Activated T-cell treated with anti-CD3 and anti-CD28 coated beads for 4 hours (primary cell): ENCODE measurements around the gene NLE1.
"Not testable (repeated sequence)": the region's sequence is repeated elsewhere in the genome, so short reads cannot be mapped to it uniquely, and the experiment has no call there.

Experiments
- DNase-seq: peaks from one replicate; pipeline ENCODE4 v3.0.0-alpha.2; 2020

NLE1 gene

DNA sequence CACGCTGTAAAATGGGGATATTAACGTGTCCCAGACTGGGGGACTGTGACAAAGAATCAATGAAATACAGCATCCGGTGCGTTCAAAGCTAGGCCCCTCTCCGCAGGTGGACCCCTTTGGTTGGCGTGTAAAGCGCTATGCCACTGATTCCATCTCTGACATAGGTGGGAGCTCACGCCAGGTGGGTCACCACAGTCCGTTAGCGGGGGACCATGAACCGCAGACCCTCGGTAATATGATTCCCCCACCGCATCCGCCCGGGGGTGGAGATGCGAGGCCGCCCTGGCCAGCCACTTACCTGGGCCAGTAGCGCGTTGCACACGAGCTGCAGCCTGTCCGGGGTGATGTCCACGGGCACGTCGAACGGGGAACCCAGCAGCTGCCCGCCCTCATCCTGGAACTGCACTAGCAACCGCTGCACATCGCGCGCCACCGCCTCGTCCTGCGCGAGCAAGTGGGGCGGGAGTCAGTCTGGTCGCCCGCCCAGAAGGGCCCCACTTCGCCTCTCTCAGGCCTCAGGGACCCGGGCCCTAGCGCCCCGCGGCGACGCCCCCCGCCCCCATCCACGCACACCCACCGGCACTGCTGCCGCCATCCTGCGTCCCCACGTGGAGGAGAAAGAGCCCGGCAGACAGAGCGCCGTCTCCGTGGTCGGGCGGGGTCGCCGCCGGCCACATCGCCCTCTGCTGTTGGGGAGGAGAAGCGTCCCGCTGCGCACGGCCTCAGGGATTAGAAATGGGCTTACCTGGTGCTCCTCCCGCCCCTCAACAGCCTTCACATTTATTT is at the start of gene NLE1:
Gene NLE1 (minus strand): TSS at position 623 of the 786 bp plus-strand sequence. CDS start 28 bp downstream, at position 595.
- peak; percentile 85 for DNase-seq

DNA sequence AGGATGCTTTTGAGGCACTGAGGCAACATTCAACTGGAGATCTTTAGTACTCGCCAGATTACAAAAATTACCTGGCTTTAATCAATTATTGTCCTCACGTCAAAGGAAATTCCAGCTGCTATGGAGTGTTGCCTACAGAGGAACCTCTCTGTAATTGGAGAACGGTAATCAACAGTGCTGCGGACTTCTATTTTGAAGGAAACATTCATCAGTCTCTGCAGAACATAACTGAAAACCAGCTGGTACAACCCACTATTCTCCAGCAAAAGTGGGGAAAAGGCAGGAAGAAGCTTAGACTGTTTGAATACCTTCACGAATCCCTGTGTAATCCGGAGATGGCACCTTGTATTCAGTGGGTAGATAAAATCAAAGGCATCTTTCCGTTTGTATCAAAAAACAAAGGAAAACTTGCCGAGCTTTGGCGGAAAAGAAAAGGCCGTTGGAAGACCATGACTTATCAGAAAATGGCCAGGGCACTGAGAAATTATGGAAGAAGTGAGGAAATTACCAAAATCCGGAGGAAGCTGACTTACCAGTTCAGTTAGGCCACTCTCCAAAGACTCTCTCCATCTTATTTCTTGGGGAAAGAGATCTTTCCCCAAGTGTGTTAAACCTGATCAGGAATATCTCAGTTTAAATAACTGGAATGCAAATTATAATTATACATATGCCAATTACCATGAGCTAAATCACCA is 49.0 kb upstream of the NLE1 start:
- no peak for DNase-seq

DNA sequence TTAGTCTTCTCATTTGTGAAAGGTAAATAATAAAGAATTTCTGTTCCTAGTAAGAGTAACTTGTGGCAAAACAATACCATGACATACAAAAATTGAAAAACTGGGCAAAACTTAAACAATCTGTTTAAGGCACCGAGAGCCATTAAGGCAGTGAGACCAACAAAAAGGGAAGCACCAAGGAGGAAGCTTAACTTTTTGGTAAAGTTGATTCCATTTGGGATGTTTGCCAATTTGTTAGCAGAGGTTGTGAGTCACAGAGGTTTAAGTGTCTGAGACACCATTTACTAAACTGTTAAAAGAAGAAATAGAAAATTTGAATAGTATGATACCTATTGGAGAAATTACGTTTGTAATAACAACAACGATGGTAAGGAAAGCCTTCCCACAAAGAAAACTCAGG is 47.2 kb upstream of the NLE1 start:
- no peak for DNase-seq

DNA sequence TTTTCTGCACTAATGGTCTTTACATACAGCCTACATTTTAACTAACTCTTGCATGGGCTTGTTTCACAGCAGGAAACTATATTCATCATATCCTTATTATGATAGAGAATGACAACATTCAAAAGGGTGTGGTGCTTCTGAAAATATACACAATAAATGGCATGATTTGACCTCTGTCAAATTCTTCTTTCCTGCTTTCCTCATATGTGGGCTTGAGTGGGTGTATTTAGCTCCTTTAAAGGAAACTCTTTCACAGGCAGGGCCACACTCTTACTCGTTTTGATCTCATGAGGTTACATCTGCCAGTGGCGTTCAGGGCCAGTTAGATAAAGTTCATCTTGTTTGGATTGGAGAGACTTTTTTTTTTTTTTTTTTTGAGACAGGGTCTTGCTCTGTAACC is 46.0 kb upstream of the NLE1 start:
- DNase-seq: no peak

DNA sequence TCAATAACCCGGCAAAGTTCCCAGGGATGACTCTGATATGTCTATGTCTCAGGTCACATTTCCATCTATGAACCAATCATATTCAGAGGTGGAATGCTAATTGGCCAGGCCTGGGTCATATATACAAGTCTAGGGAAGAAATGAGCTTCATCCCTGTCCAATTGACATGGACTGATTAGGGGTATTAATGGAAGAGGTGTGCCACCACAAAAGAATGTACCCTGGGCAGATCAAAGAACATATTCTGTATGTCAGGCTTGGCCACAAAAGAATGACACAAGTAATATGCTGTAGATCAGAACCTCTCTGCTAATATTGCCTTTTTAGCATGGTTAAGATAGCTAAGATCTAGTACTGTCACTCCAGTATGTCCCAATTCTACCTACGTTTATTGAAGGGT is 45.4 kb upstream of the NLE1 start:
- DNase-seq: no peak

DNA sequence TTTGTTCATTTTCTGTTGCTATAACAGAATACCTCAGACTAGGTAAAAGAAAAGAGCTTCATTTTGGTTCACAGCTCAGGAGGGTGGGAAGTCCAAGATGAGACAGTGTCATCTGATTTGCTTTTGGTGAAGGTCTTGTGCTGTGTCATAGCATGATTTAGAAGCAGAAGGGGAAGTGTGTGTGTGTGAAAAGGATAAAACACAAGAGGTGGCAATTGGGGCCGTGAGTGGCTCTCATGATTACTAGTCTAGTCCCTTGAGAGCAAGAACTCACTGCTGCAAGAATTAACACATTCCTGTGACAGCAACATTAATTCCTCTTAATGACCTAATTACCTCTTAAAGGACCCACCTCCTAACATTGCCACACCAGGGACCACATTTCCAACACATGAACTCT is 43.7 kb upstream of the NLE1 start:
- no peak for DNase-seq

DNA sequence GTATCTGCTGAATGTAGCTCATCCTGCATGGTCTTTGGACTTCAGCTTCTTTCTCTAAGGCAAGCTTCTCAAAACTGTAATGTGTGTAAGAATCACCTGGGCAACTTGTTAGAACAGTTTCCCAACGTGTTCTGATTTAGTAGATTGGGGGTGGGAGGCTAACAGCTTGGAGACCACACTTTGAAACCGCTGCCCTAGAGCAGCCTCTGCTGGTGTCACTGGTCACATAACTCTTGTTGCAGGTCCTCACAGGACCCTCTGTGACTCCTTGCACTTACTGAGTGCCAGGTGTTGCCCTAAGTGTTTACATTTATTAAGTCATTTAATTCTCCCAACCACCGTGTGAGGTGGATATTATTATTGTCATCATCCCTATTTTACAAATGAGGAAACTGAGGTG is 42.2 kb upstream of the NLE1 start:
- no peak for DNase-seq

DNA sequence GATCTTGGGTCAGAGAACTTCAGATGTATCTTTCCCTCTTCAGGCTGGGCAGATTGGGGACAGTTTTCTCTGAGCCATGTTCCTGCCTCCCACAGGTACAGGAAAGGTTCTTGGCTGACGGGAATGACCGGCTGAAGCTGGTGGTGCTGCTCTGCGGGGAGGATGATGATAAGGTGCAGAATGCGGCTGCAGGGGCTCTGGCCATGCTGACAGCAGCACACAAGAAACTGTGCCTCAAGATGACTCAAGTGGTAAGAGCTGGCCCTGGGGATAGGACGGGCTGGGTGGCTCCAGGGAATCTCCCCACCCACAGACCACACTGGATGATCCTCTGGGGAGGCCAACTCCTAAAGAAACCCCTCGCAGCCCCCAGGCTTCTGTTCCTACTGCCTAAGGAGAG is 41.2 kb upstream of the NLE1 start:
- no peak for DNase-seq

DNA sequence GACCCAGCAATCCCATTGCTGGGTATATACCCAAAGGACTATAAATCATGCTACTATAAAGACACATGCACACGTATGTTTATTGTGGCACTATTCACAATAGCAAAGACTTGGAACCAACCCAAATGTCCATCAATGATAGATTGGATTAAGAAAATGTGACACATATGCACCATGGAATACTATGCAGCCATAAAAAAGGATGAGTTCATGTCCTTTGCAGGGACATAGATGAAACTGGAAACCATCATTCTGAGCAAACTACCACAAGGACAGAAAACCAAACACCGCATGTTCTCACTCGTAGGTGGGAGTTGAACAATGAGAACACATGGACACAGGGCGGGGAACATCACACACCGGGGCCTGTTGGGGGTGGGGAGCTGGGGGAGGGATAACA is 37.3 kb upstream of the NLE1 start:
- DNase-seq: not testable (repeated sequence)

DNA sequence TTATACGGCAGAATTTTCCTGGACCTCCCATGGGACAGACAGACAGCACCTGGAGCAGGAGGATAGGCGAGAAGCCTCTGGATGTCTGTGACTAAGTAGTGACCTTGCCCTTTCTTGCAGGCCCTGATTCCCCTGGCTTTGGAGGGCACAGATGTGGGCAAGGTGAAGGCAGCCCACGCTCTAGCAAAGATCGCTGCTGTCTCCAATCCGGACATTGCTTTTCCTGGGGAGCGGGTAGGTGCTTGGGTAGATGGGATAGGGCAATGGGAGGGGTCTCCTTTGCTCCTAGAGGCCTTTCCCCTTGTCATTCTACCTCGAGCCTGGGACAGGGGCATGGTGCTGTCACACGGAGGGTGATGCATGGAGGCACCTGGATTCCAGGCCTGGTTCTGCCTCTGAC is 34.8 kb upstream of the NLE1 start:
- DNase-seq: no peak

DNA sequence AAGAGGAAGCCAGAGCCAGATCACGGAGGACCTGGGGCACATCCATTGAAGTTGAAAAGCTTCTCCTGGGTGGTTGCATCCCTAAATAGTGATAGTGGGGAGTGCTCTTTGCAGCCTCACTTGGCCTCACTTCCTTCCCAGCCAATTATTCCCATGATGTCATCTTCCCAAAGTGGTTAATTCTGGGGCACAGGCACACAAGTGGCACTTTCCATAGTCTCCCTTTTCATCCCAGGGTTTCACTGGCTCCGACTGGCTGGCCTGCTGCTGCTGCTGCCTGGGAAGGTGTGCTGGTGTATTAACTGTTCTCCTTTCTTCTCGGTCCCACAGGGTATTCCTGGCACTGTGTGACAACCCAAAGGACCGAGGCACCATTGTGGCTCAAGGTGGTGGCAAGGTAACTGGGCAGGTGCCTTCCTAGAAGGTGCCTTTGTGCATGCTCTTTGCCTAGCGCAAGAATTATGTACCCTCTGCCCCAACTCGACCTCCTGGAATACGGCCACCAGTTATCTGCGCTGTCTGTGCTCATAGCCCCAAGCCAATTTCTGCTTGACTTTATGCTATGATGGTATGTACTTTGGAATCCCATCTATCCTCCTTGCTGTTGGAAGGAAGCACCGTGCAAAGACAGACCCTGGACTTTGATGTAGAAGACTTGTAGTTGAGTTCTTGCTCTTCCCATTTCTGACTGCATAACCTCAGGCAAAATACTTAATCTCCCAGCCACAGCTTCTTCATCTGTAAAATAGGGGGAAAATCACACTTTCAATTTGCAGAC is 33.7 kb upstream of the NLE1 start:
- DNase-seq: no peak

DNA sequence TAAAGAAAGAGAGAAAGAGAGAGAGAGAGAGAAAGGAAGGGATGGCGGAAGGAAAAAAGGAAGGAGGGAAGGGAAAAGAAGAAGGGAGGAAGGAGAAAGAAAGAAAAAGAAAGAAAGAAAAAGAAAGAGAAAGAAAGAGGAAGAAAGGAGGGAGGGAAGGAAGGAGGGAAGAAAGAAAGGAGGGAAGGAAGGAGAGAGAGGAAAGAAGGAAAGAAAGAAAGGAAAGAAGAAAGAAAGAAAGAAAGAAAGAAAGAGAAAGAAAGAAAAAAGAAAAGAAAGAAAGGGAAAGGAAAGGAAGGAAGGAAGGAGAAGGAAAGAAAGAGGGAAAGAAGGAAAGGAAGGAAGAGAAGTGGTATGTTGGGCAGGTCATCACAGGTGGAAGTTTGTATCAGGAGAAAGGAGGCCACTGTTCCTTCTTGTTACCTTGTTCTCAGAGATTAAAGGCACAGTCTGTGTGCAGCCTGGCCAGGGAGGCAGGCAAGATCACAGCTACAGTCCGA is 32.8 kb upstream of the NLE1 start:
- no peak for DNase-seq

DNA sequence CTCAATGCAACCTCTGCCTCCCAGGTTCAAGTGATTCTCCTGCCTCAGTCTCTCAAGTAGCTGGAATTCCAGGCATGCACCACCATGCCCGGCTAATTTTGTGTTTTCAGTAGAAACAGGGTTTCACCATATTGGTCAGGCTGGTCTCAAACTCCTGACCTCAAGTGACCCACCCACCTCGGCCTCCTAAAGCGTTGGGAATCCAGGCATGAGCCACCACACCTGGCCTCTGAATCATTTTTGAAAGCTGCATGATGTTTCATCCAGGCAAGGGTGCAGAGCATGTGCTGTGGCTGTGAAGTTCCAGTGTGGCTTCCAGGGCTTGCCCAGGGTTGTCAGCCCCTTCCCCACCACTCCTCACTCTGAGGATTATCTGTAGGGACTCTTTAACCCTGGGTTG is 30.2 kb upstream of the NLE1 start:
- DNase-seq: not testable (repeated sequence)

DNA sequence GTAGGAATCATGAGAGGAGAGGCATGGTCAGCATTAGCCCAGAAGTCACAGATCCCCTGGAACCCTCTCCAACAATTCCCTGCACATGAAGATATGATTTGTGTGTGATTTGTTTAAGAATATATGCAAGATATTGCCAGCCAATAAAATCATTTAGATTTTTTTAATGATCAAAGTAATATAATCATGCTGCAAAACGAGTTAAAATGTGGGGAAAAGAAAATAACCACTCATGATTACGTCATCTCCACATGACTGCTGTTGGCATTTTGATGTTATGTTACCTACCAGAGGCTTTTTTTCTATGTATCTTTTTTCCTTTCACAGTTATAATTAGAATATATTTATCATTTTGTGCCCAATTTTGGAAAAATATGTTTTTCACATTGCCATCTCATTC is 29.7 kb upstream of the NLE1 start:
- DNase-seq: no peak

DNA sequence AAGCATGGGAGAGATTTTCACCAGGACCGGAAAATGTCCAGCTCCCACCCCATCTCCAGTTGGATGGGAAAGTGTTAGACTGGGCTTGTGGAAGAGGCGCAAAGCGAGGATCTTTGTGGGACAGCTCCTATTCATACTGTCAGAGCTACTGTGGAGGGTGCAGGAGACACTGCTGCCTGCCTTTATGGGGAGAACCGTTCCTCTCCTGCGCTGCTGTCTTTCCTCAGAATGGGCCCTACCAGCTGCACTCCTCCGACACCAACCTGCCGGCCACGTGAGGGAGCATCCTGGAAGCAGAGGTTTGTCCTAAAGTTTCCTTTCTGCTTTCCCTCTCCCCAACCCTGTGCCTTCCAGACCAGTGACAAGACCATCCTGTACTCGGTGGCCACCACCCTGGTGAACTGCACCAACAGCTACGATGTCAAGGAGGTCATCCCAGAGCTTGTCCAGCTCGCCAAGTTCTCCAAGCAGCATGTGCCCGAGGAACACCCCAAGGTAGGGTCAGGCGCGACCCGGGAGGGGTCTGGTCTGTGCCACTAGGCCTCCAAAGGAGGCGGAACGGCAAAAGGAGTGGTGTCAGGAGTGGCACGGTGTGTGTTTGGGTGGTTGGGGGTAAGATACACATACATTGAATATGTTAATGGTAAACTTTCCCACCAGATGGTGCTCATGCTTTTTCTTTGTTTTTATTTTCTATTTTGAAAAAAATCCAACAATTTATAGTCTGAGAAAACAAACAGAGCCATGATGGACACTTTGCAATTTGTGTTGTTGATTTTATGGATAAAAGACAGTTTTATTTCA is 29.1 kb upstream of the NLE1 start:
- no peak for DNase-seq

DNA sequence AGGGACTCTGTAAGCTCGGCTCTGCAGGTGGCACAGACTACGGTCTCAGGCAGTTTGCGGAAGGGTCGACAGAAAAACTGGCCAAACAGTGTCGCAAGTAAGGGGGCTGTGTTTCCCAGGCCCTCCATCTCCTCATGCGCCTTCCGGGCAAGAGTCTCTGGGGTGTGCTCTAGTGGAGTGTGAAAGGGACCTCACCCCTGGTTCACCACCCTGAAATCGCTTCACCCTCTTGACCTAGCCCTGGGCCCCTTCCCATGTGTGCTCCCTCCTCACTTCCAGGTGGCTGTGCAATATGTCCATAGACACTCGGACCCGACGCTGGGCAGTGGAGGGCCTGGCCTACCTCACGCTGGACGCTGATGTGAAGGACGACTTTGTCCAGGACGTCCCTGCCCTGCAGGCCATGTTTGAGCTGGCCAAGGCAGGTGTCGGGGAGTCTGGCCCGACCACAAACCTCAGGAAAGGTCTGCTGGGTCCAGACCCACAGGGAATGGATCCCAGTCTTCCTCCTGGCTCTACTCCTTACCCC is 27.8 kb upstream of the NLE1 start:
- no peak for DNase-seq

DNA sequence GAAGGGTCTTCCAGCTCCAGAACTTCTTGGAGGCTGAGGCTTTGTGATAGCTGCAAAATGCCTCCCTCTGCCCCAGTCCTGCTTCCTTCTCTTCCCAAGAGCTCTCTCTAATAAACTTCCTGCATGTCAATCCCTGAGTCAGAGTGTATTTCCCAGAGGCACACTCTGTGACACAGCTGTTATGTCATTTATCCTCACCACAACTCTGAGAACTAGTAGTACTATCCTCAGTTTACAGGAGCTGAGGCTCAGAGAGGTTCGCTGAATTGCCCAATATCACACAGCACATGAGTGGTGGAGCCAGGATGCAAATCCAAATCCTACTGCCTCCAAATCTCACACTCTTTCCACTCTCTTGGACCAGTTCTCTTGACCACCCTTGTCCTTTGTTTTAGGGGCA is 25.6 kb upstream of the NLE1 start:
- DNase-seq: no peak

DNA sequence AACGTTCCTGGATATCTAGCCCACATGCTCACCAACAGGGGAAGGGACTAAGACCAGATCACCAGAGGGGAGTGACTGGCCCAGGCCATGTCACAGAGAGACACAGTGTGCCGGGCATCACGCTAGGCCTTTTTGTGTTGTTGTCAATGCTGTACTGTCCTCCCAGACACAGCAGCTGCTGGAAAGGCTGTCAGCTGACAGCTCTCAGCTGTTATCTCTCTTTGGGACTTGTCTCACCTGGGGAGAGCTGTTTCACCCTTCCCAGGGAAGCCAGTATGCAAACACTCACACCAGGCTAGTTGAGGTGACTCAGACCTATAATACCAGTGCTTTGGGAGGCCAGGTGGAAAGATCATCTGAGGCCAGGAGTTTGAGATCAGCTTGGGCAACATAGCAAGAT is 24.9 kb upstream of the NLE1 start:
- DNase-seq: no peak

DNA sequence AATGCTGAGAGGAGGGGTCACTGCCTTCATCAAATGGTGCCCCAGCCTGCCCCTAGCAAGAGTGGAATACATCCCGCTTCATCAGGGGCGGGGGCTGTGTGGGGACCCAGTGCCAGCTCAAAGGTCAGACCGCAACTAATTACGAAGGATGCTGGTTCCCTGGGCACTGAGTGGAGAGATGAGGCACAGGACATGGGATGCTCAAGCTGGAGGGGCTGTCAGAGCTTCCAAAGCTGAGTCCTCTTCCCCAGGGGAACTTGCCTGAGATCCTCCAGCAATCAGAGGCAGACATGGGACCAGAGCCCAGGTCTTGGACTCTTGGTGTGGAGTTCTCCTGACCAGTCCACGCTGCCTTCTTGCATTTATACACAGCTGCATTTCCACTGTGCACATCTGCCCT is 24.4 kb upstream of the NLE1 start:
- no peak for DNase-seq

DNA sequence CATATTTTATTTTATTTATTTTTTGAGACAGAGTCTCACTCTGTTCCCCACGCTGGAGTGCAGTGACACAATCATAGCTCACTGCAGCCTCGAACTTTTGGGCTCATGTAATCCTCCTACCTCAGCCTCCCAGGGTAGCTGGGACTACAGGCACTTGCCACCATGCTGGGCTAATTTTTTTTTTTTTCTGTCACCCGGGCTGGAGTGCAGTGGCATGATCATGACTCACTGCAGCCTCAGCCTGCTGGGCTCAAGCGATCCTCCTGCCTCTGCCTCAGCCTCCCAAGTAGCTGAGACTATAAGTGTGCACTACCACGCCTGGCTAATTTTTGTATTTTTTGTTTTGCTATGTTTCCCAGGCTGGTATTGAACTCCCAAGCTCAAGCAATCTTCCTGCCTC is 22.6 kb upstream of the NLE1 start:
- DNase-seq: no peak

DNA sequence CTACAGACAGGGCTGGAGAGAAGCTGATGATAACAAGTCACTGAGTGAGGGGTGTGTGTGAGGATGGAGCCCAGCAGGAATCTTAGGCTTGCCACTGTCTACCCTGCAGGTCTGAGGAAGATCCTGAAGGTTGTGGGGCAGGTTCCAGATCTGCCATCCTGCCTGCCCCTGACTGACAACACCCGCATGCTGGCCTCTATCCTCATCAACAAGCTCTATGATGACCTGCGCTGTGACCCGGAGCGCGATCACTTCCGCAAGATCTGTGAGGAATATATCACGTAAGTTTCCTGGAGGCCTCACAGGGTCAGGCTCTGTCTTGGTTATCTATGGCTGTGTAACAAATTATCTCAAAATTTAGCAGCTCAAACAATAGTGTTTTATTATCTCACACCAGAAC is 21.8 kb upstream of the NLE1 start:
- DNase-seq: no peak

DNA sequence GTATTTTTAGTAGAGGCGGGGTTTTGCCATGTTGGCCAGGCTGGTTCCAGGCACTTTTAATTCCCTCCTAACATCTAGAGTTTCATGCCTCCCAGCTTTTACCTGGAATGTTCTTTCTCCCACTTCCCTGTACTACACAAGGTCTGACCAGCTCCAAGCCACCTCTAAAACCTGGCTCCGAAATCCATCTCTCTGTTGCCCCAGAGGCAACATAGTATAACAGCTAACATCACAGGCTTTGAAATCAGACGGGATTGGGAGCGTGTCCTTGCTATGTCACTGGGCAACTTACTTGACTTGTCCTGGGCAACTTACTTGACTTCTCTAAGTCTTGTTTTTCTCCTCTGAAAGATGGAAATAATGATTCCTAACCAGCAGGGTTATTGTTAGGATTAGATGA is 20.7 kb upstream of the NLE1 start:
- no peak for DNase-seq
